Raji (cell line): ENCODE data around the gene PAPOLG.

Experiments
- POLR2A ChIP-seq: IDR thresholded peaks from 2 replicates; pipeline ENCODE4 v1.6.1; 2011; ENCODE audit warnings: low read depth, low read length, control low read depth; ENCODE audit not compliant: insufficient read depth

Gene PAPOLG

GRCh38 chr2:60745761-60746160 lies 10.3 kb upstream of the PAPOLG start:
- no peak for TF ChIP-seq POLR2A

- TF ChIP-seq POLR2A: no peak
Measured at GRCh38 chr2:60746318-60746717, 9.8 kb upstream of the PAPOLG start.

- no peak for TF ChIP-seq POLR2A
Measured at GRCh38 chr2:60759654-60760053, 3.6 kb downstream of the PAPOLG start.

- no peak for TF ChIP-seq POLR2A
Measured at GRCh38 chr2:60764736-60765534, 8.9 kb downstream of the PAPOLG start.

- no peak for TF ChIP-seq POLR2A
Measured at GRCh38 chr2:60766283-60766682, 10.2 kb downstream of the PAPOLG start.

GRCh38 chr2:60771508-60771907 lies 15.4 kb downstream of the PAPOLG start:
- TF ChIP-seq POLR2A: no peak

- TF ChIP-seq POLR2A: no peak
Measured at GRCh38 chr2:60775048-60775639, 19.1 kb downstream of the PAPOLG start.

- no peak for TF ChIP-seq POLR2A
Measured at GRCh38 chr2:60778352-60778751, 22.3 kb downstream of the PAPOLG start.

GRCh38 chr2:60779426-60779825 lies 23.4 kb downstream of the PAPOLG start:
- TF ChIP-seq POLR2A: no peak

GRCh38 chr2:60780721-60781120 lies 24.7 kb downstream of the PAPOLG start:
- TF ChIP-seq POLR2A: no peak

GRCh38 chr2:60793169-60793568 lies 37.1 kb downstream of the PAPOLG start:
- TF ChIP-seq POLR2A: no peak

- TF ChIP-seq POLR2A: no peak
Measured at GRCh38 chr2:60794271-60794863, 38.3 kb downstream of the PAPOLG start.

GRCh38 chr2:60796573-60797509 lies 40.8 kb downstream of the PAPOLG start:
- no peak for TF ChIP-seq POLR2A

- no peak for TF ChIP-seq POLR2A
Measured at GRCh38 chr2:60804473-60804872, 48.4 kb downstream of the PAPOLG start.

GRCh38 chr2:60806595-60806987 lies 50.5 kb downstream of the PAPOLG start:
- no peak for TF ChIP-seq POLR2A

- no peak for TF ChIP-seq POLR2A
Measured at GRCh38 chr2:60806988-60807681, 51.1 kb downstream of the PAPOLG start.
